HG02884 (cell line): ENCODE results near the gene RPS25.
"Not testable (repeated sequence)": the region's sequence is repeated elsewhere in the genome, so short reads cannot be mapped to it uniquely, and the experiment has no call there.

Experiments used
- ATAC-seq: cut with Tn5 transposase; IDR thresholded peaks from one replicate; pipeline ENCODE4 v1.9.1; 2021; ENCODE audit warnings: mild to moderate bottlenecking, moderate library complexity; ENCODE audit not compliant: unreplicated experiment

Gene RPS25

DNA sequence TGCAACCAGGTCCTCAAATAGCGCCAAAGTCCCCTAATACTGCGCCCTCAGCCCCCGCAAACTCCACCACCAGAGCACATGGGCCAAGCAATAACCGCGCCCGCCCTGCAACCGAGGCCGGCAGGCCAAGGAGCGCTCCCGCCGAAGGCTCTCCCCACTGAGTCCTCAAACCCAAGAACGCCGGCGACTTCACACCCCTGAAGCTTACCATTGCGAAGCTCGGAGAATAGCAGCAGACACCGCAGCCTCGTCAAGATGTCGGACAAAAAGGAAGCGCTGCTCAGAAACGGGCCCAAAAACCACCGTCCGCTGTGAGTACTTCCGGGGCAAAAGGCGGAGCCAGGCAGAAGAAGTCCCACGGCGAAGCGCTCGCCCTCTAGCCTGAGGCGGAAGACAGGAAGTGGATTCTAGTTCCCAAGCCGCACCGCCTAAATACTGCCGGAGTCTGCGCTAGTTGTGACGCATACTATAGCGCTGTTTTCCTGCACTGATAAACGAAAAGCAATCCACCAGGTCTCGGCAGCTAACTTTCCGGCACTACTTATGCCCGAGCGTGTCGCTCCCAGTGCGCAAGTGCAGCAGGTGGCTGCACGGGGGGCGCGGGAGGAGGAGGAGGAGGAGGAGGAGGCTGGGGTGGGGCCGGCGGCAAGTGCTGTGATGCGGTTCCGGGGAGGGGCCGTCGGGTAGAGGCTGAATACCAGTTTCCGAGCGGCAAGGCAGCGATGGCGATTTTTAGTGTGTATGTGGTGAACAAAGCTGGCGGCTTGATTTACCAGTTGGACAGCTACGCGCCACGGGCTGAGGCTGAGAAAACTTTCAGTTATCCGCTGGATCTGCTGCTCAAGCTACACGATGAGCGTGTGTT lies at the start of gene RPS25, which contains the start of gene TRAPPC4:
Gene RPS25, minus strand, starts transcription at position 270 of the 865 bp plus-strand sequence. Its CDS starts 59 bp downstream, at position 211.
Gene TRAPPC4, plus strand, starts transcription at position 693 of the 865 bp plus-strand sequence. Its CDS starts 30 bp downstream, at position 723.
- peak; percentile 85 for ATAC-seq

DNA sequence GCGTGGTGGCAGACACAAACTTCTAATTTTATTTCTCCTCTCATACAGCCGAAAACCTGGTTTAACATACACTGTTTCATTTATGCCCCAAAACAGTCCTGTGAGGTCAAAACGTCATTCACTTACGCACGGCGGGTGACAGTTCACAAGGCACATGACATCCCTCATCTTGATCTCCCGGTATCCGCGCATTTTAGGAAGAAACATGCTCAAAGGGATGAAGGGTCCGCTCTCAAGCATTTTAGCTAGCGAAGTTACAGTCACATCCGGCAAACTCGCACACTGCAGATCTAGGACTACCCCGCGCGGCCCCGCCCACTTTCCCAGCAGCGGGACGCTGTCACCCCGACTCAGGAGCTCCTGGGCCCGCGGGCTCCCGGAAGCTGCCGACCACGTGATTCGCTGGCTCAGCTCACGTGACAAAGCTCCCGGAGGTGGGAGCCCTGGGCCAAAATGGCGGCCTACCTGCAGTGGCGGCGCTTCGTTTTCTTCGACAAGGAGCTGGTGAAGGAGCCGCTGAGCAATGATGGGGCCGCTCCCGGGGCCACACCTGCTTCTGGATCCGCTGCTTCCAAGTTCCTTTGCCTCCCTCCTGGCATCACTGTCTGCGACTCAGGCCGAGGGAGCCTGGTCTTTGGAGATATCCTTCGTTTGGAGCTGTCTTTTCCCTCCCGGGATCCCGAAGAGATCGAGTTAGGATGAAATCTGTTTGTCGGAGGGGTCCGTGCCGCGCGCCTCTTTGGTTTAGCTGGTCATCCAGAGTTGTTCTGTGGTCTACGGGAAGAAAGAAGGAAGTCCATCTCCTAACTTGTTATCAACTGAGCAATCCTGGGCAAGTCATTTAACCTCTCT lies 49.5 kb upstream of the RPS25 start, which contains the start of gene VPS11:
Gene VPS11, plus strand, starts transcription at position 448 of the 852 bp plus-strand sequence. Its CDS starts 6 bp downstream, at position 454.
- peak; percentile 91 for ATAC-seq

DNA sequence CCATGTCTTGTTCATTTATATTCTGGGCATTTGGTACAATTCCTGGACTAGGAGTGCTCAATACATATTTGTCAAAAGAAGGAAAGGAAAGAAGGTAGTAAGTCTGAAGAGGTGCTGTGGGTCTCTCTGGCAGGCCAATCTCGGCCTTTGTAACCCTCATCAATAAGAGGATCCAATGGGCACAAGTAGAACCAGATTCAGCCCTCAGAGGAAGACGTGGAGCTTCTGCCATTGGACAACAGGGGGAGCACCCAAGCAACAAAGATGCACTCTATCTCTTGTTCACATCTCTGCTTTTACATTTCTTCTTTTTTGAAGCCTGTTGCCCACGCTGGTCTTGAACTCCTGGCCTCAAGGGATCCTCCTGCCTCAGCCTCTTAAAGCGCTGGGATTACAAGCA lies 47.2 kb upstream of the RPS25 start:
- ATAC-seq: no peak

DNA sequence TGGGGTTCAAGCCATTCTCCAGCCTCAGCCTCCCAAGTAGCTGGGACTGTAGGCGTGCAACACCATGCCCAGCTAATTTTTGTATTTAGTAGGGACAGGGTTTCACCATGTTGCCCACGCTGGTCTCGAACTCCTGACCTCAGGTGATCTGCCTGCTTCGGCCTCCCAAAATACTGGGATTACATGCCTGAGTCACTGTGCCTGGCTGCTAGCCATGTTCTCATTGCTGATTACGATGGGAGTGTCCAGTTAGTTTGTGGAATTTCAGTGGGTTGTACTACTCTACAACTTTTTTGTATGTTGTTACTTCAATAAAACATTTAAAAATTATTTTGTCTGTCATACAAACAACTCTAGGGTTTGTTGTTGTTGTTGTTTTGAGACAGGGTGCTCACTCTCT lies 44.6 kb upstream of the RPS25 start:
- no peak for ATAC-seq

DNA sequence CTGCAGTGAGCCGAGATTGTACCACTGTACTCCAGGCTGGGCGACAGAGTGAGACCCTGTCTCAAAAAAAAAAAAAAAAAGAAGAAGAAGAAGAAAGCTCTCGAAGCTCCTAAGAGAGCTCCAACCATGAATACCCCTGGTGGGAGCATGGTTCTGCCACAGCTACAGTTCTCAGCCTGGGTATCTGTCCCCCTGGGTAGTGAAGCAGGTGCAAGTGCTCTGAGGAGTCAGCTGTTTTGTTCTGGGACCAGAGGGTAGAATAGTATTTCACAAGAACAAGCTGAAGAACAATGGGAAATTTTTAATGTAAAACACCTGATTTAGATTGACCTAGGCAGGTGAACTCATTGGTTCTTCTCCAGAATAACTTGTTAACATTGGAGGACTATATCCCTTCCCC lies 43.1 kb upstream of the RPS25 start:
- no peak for ATAC-seq

DNA sequence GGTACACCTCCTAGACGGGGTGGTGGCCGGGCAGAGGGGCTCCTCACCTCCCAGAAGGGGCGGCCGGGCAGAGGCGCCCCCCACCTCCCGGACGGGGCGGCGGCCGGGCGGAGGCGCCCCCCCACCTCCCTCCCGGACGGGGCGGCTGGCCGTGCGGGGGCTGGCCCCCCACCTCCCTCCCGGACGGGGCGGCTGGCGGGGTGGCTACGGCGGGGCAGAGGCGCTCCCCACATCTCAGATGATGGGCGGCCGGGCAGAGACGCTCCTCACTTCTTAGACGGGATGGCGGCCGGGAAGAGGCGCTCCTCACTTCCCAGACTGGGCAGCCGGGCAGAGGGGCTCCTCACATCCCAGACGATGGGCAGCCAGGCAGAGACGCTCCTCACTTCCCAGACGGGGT lies 41.0 kb upstream of the RPS25 start:
- not testable (repeated sequence) for ATAC-seq

DNA sequence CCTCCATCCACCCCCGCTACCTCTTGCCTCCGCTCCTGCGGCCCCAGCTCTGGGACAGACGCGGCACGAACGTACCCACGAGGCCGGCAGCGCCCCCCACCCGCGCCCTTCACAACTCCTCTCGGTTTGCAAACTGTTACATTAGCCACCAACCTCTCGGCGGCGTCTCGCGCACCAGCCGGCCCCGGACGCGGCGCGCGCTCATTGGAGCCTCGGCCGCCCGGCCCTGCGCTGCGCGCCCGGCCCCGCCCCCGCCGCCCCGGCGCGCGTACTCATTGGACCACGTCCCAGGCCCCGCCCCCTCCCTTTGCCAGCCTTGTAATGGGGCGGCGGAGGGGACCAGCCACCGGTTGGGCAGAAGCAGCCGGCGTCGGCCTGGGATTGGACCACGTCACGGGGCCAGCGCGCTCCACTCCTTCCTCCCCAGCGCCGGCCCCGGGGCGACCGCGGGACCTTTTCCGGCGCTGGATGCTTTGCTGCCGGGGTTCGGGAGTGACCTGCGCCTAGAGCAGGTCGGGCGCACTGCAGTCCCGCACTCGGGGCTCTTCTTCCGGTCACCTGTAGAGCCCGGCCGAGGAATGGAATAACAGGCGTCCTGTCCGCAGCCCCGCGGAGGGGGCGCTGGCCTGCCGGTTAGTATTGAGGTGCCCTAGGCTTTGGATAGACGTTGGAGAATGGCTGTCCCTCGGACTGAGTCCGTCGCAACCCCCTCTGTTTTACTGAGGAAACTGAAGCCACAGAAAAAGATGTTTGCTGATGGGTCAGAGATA lies 39.0 kb upstream of the RPS25 start, which contains the start of gene HYOU1:
Gene HYOU1, minus strand, starts transcription at position 206 of the 770 bp plus-strand sequence. CDS start 1,045 bp downstream, outside the sequence.
- ATAC-seq: peak; percentile 81

DNA sequence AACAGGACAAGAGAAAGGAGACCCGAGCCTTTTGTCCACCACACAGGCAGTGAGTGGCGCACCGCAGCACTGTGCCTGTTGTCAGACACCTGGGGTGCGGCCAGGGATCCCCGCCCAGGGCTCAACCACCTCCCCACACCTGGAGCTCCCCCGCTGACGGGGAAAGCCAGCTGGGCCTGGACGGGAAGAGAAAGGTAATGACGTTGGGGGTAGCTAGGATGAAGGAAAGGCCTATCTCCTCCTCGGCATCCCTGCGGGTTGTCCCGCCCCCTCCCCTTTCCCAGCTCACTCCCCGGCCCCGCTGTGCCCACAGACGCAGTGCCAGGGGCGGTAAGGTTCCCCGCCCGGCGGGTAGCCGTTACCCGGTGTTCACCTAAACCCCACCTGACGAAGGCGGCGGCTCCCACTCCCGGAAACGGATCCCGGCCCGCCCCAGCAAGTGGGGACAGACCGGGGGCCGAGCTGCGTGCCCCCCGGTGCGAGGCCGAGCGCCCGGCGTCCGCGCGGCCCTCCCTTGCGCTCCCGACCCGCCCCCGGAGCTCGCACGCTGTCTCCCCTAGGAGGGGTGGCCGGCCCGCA lies 38.4 kb upstream of the RPS25 start:
- ATAC-seq: peak; percentile 3

DNA sequence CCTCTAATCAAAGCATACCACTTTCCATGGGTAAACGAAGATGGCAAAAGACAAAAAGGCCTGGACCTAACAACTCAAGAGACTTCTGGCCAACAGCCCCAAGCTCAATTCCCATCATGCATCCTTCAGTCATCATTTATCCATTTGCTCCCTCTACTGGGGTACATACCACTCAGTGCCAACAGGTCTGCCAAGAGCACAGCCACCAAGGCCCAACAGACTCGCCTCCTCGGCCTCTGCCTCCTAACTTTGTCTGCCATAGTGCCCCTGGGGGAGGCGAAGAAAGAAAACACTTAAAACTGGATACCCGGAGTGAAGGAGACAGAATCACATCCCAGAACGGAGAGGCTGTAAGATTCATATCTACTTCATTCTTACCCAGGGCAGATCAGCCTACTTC lies 37.8 kb upstream of the RPS25 start:
- ATAC-seq: no peak

DNA sequence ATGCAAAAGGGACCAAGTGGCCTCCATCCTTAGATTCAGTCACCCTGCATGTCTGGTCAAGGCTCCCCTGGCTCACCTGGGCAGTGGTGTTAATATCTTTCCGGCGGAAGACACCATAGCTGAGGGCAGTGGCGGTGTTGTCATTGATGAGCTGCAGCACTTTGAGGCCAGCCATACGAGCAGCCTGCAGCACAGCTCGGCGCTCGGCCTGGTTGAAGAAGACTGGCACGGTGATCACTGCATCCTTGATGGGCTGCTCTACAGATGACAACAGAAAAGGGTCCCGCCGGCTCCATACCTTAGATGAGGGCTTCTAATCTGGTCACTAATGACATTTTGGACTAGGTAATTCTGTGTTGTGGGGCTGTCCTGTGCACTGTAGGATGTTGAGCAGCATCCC lies 36.3 kb upstream of the RPS25 start:
- no peak for ATAC-seq

DNA sequence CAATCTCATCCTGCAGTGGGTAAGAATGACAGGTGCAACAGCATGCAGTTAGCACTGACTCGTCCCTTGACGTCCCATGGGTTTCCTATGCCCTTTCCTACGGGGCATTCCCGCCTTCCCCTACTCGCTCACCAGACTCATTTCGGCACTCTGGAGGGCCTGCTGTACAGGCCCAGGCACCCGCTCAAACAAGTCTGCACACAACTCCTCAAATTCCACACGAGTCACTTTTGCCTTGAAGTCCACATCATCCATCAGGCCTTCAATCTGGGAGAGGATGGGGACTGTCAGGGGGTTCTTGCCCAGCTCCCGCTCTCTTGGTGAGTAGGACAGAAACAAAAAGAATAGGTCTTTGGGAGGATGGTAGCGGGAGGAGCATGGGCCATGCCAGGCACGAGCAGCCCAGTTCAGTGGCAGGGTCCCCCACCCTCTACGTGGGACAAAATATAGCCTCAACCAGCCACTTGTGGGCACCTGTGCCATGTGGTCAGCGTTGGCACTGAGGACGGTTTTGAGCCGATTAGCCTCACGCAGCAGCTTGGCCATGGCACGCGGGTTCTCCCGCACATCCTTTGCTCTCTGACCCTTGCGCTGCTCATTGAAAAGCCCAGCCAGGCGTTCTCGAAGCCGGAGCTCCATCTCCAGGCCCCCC lies 34.1 kb upstream of the RPS25 start:
- peak; percentile 19 for ATAC-seq

DNA sequence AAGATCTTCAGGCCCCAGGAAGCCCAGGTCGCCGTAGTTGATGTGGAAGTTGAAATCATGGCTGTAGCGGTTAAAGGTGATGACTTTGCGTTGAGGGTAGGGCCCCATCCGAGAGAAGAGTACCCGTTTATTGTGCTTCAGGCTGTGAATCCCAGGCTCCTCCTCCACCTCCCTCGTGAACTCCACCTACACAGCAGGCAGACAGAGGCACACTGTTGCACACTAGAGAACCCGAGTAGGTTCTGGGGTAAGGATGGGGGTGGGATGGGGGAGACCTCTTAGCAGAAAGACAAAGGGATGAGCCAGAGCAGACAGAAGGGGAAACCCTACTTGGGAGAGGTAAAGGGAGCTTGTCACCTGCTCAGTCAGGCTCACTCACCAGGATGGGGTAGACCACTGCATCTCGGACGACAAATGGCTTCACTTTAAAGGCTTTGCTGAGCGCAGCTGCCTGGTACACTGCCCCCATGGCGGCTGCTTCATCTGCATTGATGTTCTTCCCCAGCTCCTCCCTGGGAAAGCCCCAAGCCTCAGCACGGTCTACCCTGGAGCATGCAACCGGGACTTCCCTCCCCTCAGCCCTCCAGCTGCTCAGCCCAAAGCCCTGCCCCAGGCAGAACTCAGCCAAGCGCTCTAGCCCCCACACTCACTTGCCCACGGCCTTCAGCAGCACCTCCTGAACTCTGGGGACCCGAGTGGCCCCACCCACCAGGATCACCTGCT lies 33.5 kb upstream of the RPS25 start:
- peak; percentile 61 for ATAC-seq

DNA sequence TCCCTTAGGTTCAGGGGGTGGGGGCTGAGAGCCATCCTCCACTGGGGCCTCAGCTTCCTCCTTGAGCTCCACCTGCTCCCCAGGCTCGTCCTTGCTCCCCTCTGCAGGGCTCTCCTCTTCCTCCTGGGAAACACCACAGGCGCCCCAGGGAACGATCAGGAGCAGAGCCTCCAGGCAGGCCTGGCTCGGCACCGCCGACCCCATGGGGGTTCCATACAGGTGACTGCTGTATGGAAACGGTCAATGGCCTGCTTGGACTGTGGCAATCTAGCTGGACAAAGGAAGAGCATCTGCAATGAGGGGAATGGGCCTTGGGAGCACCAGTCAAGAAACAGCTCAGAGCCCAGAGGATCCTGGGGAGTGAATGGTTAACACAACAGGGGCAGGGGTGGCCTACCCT lies 30.9 kb upstream of the RPS25 start:
- ATAC-seq: no peak

DNA sequence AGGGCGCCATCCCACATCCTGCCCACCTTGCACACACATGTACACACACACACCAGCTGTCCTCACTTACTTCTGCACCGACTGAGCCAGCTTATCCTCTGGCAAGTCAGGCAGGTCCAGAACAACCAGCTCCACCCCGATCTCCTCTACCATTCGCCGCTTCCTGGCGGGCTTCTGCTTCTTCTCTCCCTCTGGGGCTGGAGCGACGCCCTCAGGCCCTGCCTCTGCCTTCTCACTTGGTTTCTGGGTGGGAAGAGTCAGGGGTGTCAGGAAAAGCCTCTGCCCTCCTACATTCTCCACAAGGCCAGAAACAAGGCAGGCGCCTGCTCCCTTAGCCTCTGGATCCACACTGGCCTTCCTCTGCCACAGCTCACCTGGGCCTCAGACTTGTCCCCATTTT lies 30.5 kb upstream of the RPS25 start:
- ATAC-seq: no peak

DNA sequence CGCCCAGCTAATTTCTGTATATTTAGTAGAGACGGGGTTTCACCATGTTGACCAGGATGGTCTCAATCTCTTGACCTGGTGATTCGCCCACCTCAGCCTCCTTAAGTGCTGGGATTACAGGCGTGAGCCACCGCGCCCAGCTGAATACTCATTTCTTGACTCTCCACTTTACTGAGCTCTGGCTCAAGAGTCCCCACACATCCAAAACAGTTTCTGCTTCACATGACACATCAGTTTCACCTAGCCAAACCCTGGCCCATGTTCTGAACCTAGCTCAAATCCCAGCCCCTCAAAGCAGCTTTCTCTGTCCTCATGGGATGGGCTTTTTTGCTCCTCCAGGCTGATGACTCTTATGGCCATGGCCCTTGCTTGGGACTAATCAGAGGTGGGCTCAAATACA lies 29.1 kb upstream of the RPS25 start:
- no peak for ATAC-seq

DNA sequence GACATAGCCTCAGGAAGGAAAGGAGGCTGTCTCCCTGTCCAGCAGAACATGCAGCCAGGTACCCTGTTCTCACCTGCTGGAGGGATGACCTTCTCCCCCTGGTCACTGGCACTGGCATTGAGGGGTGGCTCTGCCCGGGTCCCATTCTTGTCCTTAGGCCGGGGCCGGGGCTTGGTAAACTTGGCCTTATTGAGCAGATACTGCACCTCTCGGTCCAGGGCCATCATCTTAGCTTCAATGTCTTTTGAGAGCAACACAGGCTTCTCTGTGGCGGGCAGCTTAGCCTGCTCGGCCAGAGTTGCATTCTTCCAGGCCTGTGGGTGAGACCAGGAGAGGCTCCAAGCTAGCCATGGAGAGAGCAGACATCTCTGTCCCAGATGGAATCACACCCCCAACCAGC lies 28.3 kb upstream of the RPS25 start:
- ATAC-seq: no peak

DNA sequence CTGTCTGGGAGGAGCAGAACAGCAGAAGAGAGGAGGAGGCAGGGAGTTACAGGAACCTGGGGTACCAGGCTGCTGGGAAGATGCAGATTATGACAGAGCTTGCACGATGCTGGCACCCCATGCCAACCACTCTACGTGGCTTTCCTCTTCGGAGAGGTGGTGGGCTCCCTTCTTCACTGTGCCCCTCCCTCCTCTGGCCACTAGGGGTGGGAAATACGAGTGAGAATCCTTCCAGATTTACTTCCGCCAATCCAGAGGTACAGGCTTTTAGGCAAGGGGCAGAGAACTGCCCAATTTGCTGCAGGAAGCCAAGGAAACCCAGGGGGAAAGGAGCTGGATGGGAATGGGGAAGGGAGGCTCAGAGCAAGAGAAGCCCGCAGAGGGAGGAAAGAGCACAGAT lies 26.6 kb upstream of the RPS25 start:
- no peak for ATAC-seq

DNA sequence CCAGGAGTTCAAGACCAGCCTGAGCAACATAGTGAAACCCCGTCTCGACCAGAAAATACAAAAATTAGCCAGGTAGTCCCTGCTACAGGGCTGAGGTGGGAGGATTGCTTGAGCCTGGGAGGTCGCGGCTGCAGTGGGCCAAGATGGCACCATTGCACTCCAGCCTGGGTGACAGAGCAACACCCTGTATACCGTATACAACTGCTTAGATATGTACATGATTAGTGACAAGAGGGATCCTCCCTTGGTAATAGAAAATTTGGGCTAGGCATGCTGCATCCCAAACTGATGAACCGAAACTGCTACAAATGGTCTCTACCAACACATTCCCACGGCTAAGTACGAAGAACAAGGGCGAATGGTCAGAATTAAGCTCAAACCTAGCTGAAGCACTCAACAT lies 24.8 kb upstream of the RPS25 start:
- ATAC-seq: no peak

DNA sequence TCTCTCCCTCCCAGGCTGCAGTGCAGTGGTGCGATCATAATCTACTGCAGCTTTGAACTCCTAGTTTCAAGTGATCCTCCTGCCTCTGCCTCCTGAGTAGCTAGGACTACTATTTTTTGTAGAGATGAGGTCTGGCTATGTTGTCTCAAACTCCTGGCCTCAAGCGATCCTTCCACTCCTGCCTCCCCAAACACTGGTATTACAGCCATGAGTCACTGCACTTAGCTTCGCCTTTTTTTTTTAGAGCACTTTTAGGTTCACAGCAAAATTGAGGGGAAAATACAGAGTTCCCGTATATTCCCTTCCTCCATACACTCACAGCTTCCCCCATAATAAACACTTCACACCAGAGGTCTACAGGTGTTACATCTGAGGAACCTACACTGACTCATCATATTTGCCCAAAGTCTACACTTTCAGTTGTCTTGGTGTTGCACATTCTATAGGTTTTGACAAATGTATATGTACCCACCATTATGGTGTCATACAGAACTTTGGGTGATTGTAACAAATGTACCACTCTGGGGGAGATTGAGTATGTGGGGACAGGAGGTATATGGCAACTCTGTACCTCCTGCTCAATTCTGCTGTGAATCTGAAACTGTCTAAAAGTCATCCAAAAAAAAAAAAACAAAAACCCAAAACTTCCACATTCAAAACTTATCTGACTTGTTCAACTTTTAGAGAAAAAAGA lies 23.8 kb upstream of the RPS25 start:
- no peak for ATAC-seq
